Measurements from ENCODE around the gene SLC11A2. TPM values are rescaled to one million over a fixed set of nuclear protein-coding genes. Genes with fewer than 3 reads are reported as not detected.

SLC11A2 gene
- total and polyA plus RNA-seq, 2 experiments from 2014 or later: 19.4 to 48.9 TPM

GRCh38 chr12:50990147-50990727 lies 35.9 kb downstream of the SLC11A2 start:
- no peaks in the 10 kb centered on the region for H3K79me2 ChIP-seq (replicated peaks; ENCODE audit: insufficient read depth)
- Mint-ChIP-seq H3K9me3 (no peaks in the 10 kb centered on the region), H3K27me3 (ENCODE audit: insufficient read depth, low read depth, poor library complexity) (no peaks in the 10 kb centered on the region), H3K27ac (no peak overlapping the region), H3K4me3 (no peak overlapping the region), H3K36me3 (ENCODE audit: low read depth) (peaks cover 59% of the 10 kb centered on the region), H3K4me1 (no peaks in the 10 kb centered on the region)
- no peaks in the 10 kb centered on the region for H3K27me3 ChIP-seq (ENCODE audit: insufficient read depth)
- H3K4me1 ChIP-seq (ENCODE audit: insufficient read depth): no peaks in the 10 kb centered on the region
- no peak overlapping the region for H2AFZ ChIP-seq
- H3K4me3 ChIP-seq: no peak overlapping the region
- no peak for DNase-seq (ENCODE audit: low spot score)
- no peak overlapping the region for H3K4me2 ChIP-seq
- H4K20me1 ChIP-seq (replicated peaks; ENCODE audit: insufficient read depth): no peaks in the 10 kb centered on the region
- H3K36me3 ChIP-seq (ENCODE audit: insufficient read depth): peaks cover 25% of the 10 kb centered on the region
- H3F3A ChIP-seq (replicated peaks; ENCODE audit: low read depth): no peaks in the 10 kb centered on the region
- ATAC-seq: no peak
- no peak for TF ChIP-seq ETS1 (IDR thresholded peaks at IDR 0.05)
- no peak for TF ChIP-seq POLR2AphosphoS5 (IDR thresholded peaks at IDR 0.05; ENCODE audit: low read depth)
- TF ChIP-seq EZH2phosphoT487 (IDR thresholded peaks at IDR 0.05; ENCODE audit: unreplicated experiment): no peak
- no peak for TF ChIP-seq CTCF (conservative IDR thresholded peaks at IDR 0.05; ENCODE audit: low read depth in 2 of 2)
- no peak for TF ChIP-seq JUNB (IDR thresholded peaks at IDR 0.05; ENCODE audit: unreplicated experiment)
- no peak for TF ChIP-seq REST (IDR thresholded peaks at IDR 0.05; ENCODE audit: unreplicated experiment)
- TF ChIP-seq, protein P1, sequence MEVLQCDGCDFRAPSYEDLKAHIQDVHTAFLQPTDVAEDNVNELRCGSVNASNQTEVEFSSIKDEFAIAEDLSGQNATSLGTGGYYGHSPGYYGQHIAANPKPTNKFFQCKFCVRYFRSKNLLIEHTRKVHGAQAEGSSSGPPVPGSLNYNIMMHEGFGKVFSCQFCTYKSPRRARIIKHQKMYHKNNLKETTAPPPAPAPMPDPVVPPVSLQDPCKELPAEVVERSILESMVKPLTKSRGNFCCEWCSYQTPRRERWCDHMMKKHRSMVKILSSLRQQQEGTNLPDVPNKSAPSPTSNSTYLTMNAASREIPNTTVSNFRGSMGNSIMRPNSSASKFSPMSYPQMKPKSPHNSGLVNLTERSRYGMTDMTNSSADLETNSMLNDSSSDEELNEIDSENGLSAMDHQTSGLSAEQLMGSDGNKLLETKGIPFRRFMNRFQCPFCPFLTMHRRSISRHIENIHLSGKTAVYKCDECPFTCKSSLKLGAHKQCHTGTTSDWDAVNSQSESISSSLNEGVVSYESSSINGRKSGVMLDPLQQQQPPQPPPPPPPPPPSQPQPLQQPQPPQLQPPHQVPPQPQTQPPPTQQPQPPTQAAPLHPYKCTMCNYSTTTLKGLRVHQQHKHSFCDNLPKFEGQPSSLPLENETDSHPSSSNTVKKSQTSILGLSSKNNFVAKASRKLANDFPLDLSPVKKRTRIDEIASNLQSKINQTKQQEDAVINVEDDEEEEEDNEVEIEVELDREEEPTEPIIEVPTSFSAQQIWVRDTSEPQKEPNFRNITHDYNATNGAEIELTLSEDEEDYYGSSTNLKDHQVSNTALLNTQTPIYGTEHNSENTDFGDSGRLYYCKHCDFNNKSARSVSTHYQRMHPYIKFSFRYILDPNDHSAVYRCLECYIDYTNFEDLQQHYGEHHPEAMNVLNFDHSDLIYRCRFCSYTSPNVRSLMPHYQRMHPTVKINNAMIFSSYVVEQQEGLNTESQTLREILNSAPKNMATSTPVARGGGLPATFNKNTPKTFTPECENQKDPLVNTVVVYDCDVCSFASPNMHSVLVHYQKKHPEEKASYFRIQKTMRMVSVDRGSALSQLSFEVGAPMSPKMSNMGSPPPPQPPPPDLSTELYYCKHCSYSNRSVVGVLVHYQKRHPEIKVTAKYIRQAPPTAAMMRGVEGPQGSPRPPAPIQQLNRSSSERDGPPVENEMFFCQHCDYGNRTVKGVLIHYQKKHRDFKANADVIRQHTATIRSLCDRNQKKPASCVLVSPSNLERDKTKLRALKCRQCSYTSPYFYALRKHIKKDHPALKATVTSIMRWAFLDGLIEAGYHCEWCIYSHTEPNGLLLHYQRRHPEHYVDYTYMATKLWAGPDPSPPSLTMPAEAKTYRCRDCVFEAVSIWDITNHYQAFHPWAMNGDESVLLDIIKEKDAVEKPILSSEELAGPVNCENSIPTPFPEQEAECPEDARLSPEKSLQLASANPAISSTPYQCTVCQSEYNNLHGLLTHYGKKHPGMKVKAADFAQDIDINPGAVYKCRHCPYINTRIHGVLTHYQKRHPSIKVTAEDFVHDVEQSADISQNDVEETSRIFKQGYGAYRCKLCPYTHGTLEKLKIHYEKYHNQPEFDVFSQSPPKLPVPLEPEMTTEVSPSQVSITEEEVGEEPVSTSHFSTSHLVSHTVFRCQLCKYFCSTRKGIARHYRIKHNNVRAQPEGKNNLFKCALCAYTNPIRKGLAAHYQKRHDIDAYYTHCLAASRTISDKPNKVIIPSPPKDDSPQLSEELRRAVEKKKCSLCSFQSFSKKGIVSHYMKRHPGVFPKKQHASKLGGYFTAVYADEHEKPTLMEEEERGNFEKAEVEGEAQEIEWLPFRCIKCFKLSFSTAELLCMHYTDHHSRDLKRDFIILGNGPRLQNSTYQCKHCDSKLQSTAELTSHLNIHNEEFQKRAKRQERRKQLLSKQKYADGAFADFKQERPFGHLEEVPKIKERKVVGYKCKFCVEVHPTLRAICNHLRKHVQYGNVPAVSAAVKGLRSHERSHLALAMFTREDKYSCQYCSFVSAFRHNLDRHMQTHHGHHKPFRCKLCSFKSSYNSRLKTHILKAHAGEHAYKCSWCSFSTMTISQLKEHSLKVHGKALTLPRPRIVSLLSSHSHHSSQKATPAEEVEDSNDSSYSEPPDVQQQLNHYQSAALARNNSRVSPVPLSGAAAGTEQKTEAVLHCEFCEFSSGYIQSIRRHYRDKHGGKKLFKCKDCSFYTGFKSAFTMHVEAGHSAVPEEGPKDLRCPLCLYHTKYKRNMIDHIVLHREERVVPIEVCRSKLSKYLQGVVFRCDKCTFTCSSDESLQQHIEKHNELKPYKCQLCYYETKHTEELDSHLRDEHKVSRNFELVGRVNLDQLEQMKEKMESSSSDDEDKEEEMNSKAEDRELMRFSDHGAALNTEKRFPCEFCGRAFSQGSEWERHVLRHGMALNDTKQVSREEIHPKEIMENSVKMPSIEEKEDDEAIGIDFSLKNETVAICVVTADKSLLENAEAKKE (CRISPR knock-in tag; IDR thresholded peaks at IDR 0.05): no peak
- no peak for TF ChIP-seq EZH2 (IDR thresholded peaks at IDR 0.05; ENCODE audit: low read depth, unreplicated experiment)
- TF ChIP-seq NANOG (IDR thresholded peaks at IDR 0.05; ENCODE audit: borderline replicate concordance): no peak
- TF ChIP-seq STAT1 (IDR thresholded peaks at IDR 0.05; ENCODE audit: unreplicated experiment): no peak
- TF ChIP-seq CREB1 (CRISPR knock-in tag; IDR thresholded peaks at IDR 0.05; ENCODE audit: low read depth): no peak
- TF ChIP-seq ZNF114 (CRISPR knock-in tag; IDR thresholded peaks at IDR 0.05): no peak
- TF ChIP-seq ZNF331 (CRISPR knock-in tag; IDR thresholded peaks at IDR 0.05; ENCODE audit: low read depth): no peak
- no peak overlapping the region for H3K27ac ChIP-seq (ENCODE audit: low read depth)
- no peaks in the 10 kb centered on the region for H3K9me2 ChIP-seq (ENCODE audit: insufficient read depth)

Data from GM23338 (cell line).